K562 (cell line): ENCODE data around the gene TAF11. TPM values are rescaled to one million over a fixed set of nuclear protein-coding genes. Genes with fewer than 3 reads are reported as not detected.

ENCODE experiments used
- ARHGAP35 ChIP-seq: fragments of 450-650 bp; IDR thresholded peaks from 2 replicates; pipeline ENCODE4 v1.6.1; 2018; ENCODE audit not compliant: partially characterized antibody
- CBX1 ChIP-seq: sonication (generic); IDR thresholded peaks from 2 replicates; pipeline ENCODE4 v1.6.1; 2016; ENCODE audit warnings: antibody characterized with exemption, low read depth, mild to moderate bottlenecking
- CREBBP ChIP-seq: IDR thresholded peaks from one replicate; pipeline ENCODE4 v1.6.1; 2012; ENCODE audit warnings: low read depth, mild to moderate bottlenecking, control low read depth, inconsistent platforms, low read length
- HDAC1 ChIP-seq, 2 experiments: fragments of 450-650 bp; IDR thresholded peaks; 2 replicates each; pipeline ENCODE4 v1.6.1; 2016 to 2017; ENCODE audit warnings: inconsistent platforms in 1 of 2, mild to moderate bottlenecking in 1 of 2, moderate library complexity in 1 of 2
- HDAC3 ChIP-seq: fragments of 450-650 bp; IDR thresholded peaks from 2 replicates; pipeline ENCODE4 v1.6.1; 2018; ENCODE audit warnings: borderline replicate concordance, mild to moderate bottlenecking, moderate library complexity; ENCODE audit not compliant: partially characterized antibody
- HDGF ChIP-seq: fragments of 450-650 bp; IDR thresholded peaks from 2 replicates; pipeline ENCODE4 v1.6.1; 2016
- MTA2 ChIP-seq: fragments of 450-650 bp; IDR thresholded peaks from 2 replicates; pipeline ENCODE4 v1.6.1; 2016; ENCODE audit warnings: low read depth
- PTRF ChIP-seq: fragments of 450-650 bp; IDR thresholded peaks from 2 replicates; pipeline ENCODE4 v1.6.1; 2016; ENCODE audit warnings: mild to moderate bottlenecking, missing genetic modification characterization, missing compliant biosample characterization
- ZFP30 ChIP-seq: fragments of 250-450 bp; sonication (Bioruptor Pico); IDR thresholded peaks from 2 replicates; pipeline ENCODE4 v1.8.0; 2022; ENCODE audit warnings: moderate library complexity, mild to moderate bottlenecking, inconsistent platforms, borderline replicate concordance
- ZNF282 ChIP-seq: sonication (generic); formaldehyde crosslinking; IDR thresholded peaks from 2 replicates; pipeline ENCODE4 v1.8.1; 2023; ENCODE audit warnings: missing genetic modification reagents
- ZNF311 ChIP-seq: fragments of 250-450 bp; sonication (Bioruptor Pico); IDR thresholded peaks from 2 replicates; pipeline ENCODE4 v1.4.0; 2020; ENCODE audit warnings: mild to moderate bottlenecking, moderate library complexity
- polyA plus RNA-seq, 8 experiments: library from polyadenylated mRNA; depleted of rRNA in 4 of 8; stranded (reverse) in 5 of 8; unstranded in 3 of 8; fragments of >200 nt; fragmentation: Nextera tagmentation in 2 of 8; fragmentation: Illumina TruSeq in 1 of 8; extraction: Ambion mirVana in 2 of 8; extraction: Trizol in 1 of 8; gene quantifications; 2 replicates each; pipeline versions ENCODE4 v1.2.1 to v1.2.3, GENCODE V29; 2011 to 2014; ENCODE audit warnings: inconsistent platforms in 1 of 8, missing spikeins in 1 of 8
- total RNA-seq, 7 experiments: library from RNA; depleted of rRNA in 6 of 7; stranded (reverse); fragments of >200 nt in 6 of 7; fragmentation: Illumina TruSeq in 2 of 7; extraction: Trizol in 2 of 7; gene quantifications; 2 replicates each; pipeline versions ENCODE4 v1.2.1 to v1.2.3, GENCODE V29; 2011 to 2021; ENCODE audit warnings: low replicate concordance in 1 of 7
- TF ChIP-seq, protein P1 (sequence below): fragments of 150-350 bp; IDR thresholded peaks from 2 replicates; pipeline ENCODE4 v1.6.1; 2014; ENCODE audit warnings: low read depth, mild to moderate bottlenecking, low read length, borderline replicate concordance
- TF ChIP-seq, protein P2 (sequence below): fragments of 250-450 bp; sonication (Bioruptor Pico); IDR thresholded peaks from 2 replicates; pipeline ENCODE4 v1.4.0; 2020; ENCODE audit warnings: borderline replicate concordance
- TF ChIP-seq, protein P3 (sequence below): fragments of 250-450 bp; sonication (Bioruptor Pico); IDR thresholded peaks from 2 replicates; pipeline ENCODE4 v1.8.0; 2021; ENCODE audit warnings: moderate library complexity, mild to moderate bottlenecking, inconsistent platforms
- TF ChIP-seq, protein P4 (sequence below), 2 experiments: fragments of 450-650 bp in 1 of 2; sonication (generic) in 1 of 2; formaldehyde crosslinking in 1 of 2; IDR thresholded peaks in 1 of 2; conservative IDR thresholded peaks in 1 of 2; 2 replicates each; pipeline versions ENCODE4 v1.6.1 to v1.8.1; 2016 to 2023; ENCODE audit warnings: mild to moderate bottlenecking in 2 of 2, moderate library complexity in 2 of 2, inconsistent platforms in 1 of 2, missing genetic modification reagents in 1 of 2

Gene TAF11
- total and polyA plus RNA-seq, 9 of the 15 experiments (the other 6 are each of a cell fraction or from before 2014, with no cell fraction given), result 40.9 to 91.9 (median 71.9) TPM

DNA sequence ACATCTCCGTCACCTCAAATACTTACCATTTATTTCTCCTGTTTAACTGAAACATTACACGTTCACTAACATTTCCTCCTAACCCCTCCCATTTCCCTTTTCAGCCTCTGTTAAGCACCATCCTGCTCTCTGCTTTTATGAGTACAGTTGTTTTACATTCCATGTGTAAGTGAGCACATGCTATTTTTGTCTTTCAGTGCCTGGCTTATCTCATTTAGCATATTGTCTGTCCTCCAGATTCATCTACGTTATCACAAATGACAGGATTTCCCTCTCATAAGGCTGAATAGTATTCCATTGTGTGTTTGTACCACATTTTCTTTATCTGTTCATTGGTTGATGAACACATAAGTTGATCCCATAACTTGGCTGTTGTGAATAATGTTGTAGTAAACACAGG, 22.7 kb downstream of the TAF11 start (continued):
- TF ChIP-seq, protein P1, sequence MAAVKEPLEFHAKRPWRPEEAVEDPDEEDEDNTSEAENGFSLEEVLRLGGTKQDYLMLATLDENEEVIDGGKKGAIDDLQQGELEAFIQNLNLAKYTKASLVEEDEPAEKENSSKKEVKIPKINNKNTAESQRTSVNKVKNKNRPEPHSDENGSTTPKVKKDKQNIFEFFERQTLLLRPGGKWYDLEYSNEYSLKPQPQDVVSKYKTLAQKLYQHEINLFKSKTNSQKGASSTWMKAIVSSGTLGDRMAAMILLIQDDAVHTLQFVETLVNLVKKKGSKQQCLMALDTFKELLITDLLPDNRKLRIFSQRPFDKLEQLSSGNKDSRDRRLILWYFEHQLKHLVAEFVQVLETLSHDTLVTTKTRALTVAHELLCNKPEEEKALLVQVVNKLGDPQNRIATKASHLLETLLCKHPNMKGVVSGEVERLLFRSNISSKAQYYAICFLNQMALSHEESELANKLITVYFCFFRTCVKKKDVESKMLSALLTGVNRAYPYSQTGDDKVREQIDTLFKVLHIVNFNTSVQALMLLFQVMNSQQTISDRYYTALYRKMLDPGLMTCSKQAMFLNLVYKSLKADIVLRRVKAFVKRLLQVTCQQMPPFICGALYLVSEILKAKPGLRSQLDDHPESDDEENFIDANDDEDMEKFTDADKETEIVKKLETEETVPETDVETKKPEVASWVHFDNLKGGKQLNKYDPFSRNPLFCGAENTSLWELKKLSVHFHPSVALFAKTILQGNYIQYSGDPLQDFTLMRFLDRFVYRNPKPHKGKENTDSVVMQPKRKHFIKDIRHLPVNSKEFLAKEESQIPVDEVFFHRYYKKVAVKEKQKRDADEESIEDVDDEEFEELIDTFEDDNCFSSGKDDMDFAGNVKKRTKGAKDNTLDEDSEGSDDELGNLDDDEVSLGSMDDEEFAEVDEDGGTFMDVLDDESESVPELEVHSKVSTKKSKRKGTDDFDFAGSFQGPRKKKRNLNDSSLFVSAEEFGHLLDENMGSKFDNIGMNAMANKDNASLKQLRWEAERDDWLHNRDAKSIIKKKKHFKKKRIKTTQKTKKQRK, result no peak
- TF ChIP-seq, protein P2, sequence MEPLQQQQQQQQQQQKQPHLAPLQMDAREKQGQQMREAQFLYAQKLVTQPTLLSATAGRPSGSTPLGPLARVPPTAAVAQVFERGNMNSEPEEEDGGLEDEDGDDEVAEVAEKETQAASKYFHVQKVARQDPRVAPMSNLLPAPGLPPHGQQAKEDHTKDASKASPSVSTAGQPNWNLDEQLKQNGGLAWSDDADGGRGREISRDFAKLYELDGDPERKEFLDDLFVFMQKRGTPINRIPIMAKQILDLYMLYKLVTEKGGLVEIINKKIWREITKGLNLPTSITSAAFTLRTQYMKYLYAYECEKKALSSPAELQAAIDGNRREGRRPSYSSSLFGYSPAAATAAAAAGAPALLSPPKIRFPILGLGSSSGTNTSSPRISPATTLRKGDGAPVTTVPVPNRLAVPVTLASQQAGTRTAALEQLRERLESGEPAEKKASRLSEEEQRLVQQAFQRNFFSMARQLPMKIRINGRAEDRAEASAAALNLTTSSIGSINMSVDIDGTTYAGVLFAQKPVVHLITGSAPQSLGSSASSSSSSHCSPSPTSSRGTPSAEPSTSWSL (CRISPR knock-in tag), result no peak
- TF ChIP-seq CBX1 (no peak), PTRF (tag) (no peak), MTA2 (peak; percentile 97), HDAC3 (peak; percentile 90), ARHGAP35 (no peak), ZNF311 (CRISPR knock-in tag) (no peak), HDAC1 (IDR thresholded peaks at IDR 0.05) (peak; percentile 92 to 100; a peak in 3 of 4 replicates), CREBBP (no peak), ZNF282 (CRISPR knock-in tag) (no peak), HDGF (no peak), ZFP30 (CRISPR knock-in tag) (no peak)
- TF ChIP-seq, protein P3, sequence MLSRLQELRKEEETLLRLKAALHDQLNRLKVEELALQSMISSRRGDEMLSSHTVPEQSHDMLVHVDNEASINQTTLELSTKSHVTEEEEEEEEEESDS (CRISPR knock-in tag), result no peak
- TF ChIP-seq, protein P4, sequence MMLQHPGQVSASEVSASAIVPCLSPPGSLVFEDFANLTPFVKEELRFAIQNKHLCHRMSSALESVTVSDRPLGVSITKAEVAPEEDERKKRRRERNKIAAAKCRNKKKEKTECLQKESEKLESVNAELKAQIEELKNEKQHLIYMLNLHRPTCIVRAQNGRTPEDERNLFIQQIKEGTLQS (IDR thresholded peaks at IDR 0.05), result peak; percentile 77
- TF ChIP-seq, protein P4 (CRISPR knock-in tag; conservative IDR thresholded peaks at IDR 0.05), result no peak
